ENCODE results near the gene DNAJC28. TPM values are rescaled to one million over a fixed set of nuclear protein-coding genes. Genes with fewer than 3 reads are reported as not detected.

DNAJC28 gene
- total RNA-seq, 1 donor from 2014 or later, result 2.6 TPM

- TF ChIP-seq, protein P1, sequence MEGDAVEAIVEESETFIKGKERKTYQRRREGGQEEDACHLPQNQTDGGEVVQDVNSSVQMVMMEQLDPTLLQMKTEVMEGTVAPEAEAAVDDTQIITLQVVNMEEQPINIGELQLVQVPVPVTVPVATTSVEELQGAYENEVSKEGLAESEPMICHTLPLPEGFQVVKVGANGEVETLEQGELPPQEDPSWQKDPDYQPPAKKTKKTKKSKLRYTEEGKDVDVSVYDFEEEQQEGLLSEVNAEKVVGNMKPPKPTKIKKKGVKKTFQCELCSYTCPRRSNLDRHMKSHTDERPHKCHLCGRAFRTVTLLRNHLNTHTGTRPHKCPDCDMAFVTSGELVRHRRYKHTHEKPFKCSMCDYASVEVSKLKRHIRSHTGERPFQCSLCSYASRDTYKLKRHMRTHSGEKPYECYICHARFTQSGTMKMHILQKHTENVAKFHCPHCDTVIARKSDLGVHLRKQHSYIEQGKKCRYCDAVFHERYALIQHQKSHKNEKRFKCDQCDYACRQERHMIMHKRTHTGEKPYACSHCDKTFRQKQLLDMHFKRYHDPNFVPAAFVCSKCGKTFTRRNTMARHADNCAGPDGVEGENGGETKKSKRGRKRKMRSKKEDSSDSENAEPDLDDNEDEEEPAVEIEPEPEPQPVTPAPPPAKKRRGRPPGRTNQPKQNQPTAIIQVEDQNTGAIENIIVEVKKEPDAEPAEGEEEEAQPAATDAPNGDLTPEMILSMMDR (IDR thresholded peaks at IDR 0.05), result no peak
- H3K27me3 Mint-ChIP-seq (ENCODE audit: low read depth), result no peaks in the 10 kb centered on the region
- H3K27ac Mint-ChIP-seq (ENCODE audit: unreplicated experiment), result no peak overlapping the region
- DNase-seq (ENCODE audit: low spot score), result no peak
- no peak overlapping the region for H3K4me3 Mint-ChIP-seq (ENCODE audit: unreplicated experiment)
- no peaks in the 10 kb centered on the region for H3K36me3 Mint-ChIP-seq (ENCODE audit: low read depth)
- peaks cover 15% of the 10 kb centered on the region for H3K4me1 Mint-ChIP-seq (ENCODE audit: low read depth)
- no peaks in the 10 kb centered on the region for H3K9me3 Mint-ChIP-seq (ENCODE audit: low read depth)
These were observed 2.6 kb downstream of the DNAJC28 start for GRCh38 chr21:33488936-33489335.

DNA sequence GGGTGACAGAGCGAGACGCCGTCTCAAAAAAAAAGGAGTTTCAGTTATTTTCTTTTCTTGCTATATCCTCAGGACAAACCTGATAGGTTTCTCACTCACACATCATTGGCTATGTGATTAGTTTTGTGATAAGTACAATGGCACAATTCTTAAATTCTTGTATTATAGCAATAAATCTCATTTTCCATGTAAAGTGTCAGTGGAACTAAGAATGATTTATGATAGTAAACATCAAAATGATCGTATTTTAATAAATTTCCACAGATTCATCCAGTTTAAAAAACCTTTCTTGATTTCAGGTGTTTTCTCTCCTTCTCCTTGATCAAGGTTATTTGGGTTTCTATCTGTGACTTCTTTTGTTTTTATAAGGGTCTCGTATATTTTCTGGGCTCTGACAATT lies 3.5 kb downstream of the DNAJC28 start:
- no peak overlapping the region for H3K27ac Mint-ChIP-seq (ENCODE audit: unreplicated experiment)
- H3K9me3 Mint-ChIP-seq (ENCODE audit: low read depth), result no peaks in the 10 kb centered on the region
- H3K27me3 Mint-ChIP-seq (ENCODE audit: low read depth), result no peaks in the 10 kb centered on the region
- no peaks in the 10 kb centered on the region for H3K36me3 Mint-ChIP-seq (ENCODE audit: low read depth)
- no peak overlapping the region for H3K4me3 Mint-ChIP-seq (ENCODE audit: unreplicated experiment)
- H3K4me1 Mint-ChIP-seq (ENCODE audit: low read depth), result peaks cover 15% of the 10 kb centered on the region
- DNase-seq (ENCODE audit: low spot score), result no peak
- TF ChIP-seq, protein P1 (IDR thresholded peaks at IDR 0.05), result no peak

DNA sequence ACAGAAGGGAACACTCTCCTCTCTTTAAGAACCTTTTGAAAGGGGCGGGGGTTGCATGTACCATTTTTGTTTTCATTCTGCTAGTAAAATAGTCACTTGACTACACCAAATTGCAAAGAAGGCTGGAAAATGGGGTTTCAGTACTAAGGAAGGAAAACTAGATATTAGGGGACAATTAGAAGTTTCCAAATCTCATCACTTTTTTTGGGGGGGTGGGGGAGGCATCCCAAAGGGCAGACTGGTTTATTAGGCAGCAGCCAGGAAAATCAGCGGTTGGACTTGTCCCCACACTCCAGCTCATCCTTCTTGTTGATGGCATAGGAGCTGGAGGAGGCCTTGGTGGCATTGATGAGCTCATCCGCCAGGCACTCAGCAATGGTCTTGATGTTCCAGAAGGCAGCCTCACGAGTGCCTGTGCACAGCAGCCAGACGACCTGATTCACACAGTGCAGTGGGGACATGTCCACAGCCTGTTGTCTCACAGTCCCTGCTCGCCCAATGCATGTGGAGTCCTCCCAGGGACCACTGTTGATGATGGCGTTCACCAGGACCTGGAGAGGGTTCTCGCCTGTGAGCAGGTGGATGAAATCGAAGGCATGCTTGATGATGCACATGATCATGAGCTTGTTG lies 10.1 kb downstream of the DNAJC28 start:
- Mint-ChIP-seq H3K36me3 (ENCODE audit: low read depth) (no peaks in the 10 kb centered on the region), H3K4me1 (ENCODE audit: low read depth) (peaks cover 24% of the 10 kb centered on the region), H3K4me3 (ENCODE audit: unreplicated experiment) (no peak overlapping the region), H3K9me3 (ENCODE audit: low read depth) (no peaks in the 10 kb centered on the region), H3K27me3 (ENCODE audit: low read depth) (no peaks in the 10 kb centered on the region), H3K27ac (ENCODE audit: unreplicated experiment) (no peak overlapping the region)
- no peak for DNase-seq (ENCODE audit: low spot score)
- TF ChIP-seq, protein P1 (IDR thresholded peaks at IDR 0.05), result no peak

DNA sequence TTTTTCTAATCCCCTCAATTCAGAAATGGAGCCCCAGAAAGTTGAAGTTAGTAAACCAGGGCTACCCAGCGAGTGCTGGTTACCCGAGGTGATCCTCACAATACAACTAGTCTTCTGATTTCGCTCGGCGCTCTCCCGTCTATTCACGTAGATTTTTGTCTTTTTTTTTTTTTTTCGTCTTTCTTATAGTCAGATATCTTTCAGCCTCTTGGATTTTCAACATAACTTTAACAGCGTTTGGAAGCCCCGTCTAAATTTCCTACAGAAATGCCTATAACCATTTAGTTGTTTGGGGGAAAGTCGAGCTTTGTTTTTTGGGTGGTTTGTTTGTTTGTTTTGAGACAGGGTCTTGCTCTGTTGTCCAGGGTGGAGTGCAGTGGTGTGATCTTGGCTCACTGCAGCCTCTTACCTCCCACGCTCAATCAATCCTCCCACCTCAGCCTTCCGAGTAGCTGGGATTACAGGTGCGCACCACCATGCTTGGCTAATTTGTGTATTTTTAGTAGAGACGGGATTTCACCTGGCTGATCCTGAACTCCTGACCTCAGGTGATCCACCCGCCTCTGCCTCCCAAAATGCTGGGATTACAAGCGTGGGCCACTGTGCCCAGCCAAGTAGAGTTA lies 10.9 kb downstream of the DNAJC28 start:
- Mint-ChIP-seq H3K27me3 (ENCODE audit: low read depth) (no peaks in the 10 kb centered on the region), H3K27ac (ENCODE audit: unreplicated experiment) (peak overlapping the region; percentile 98), H3K36me3 (ENCODE audit: low read depth) (no peaks in the 10 kb centered on the region), H3K9me3 (ENCODE audit: low read depth) (no peaks in the 10 kb centered on the region), H3K4me1 (ENCODE audit: low read depth) (peaks cover 24% of the 10 kb centered on the region), H3K4me3 (ENCODE audit: unreplicated experiment) (peak overlapping the region; percentile 87)
- TF ChIP-seq, protein P1 (IDR thresholded peaks at IDR 0.05), result no peak
- no peak for DNase-seq (ENCODE audit: low spot score)

GRCh38 chr21:33479679-33480480 lies 11.6 kb downstream of the DNAJC28 start, which contains the start of gene TMEM50B:
TSS of gene TMEM50B (minus strand) at chr21:33479974. CDS start at chr21:33468885, 11,089 bp downstream.
- Mint-ChIP-seq H3K27me3 (ENCODE audit: low read depth) (no peaks in the 10 kb centered on the region), H3K4me1 (ENCODE audit: low read depth) (peaks cover 24% of the 10 kb centered on the region), H3K27ac (ENCODE audit: unreplicated experiment) (peak within 1 kb of the TSS; percentile 98), H3K4me3 (ENCODE audit: unreplicated experiment) (peak within 1 kb of the TSS; percentile 87), H3K36me3 (ENCODE audit: low read depth) (no peaks in the 10 kb centered on the region), H3K9me3 (ENCODE audit: low read depth) (no peaks in the 10 kb centered on the region)
- TF ChIP-seq, protein P1 (IDR thresholded peaks at IDR 0.05), result peak; percentile 73
- DNase-seq (ENCODE audit: low spot score), result peak; percentile 98
